Stimulated activated CD8-positive, alpha-beta memory T cell treated with anti-CD3 and anti-CD28 coated beads, Interleukin-7, amount 100 ng/mL, for 48 hours (primary cell): ENCODE measurements around the gene TSG101.

Source experiments
- DNase-seq, 2 donors: peaks; one replicate each; pipeline ENCODE4 v3.0.0-alpha.2; 2020; ENCODE audit warnings: low read depth in 1 of 2; ENCODE audit errors: extremely low read depth in 1 of 2

The TSG101 gene

GRCh38 chr11:18495271-18495670 lies 31.5 kb downstream of the TSG101 start:
- DNase-seq: no peak

- DNase-seq: no peak
Observed at GRCh38 chr11:18493310-18493709, 33.4 kb downstream of the TSG101 start.

- DNase-seq: no peak
Observed at GRCh38 chr11:18492888-18493287, 33.9 kb downstream of the TSG101 start.

DNA sequence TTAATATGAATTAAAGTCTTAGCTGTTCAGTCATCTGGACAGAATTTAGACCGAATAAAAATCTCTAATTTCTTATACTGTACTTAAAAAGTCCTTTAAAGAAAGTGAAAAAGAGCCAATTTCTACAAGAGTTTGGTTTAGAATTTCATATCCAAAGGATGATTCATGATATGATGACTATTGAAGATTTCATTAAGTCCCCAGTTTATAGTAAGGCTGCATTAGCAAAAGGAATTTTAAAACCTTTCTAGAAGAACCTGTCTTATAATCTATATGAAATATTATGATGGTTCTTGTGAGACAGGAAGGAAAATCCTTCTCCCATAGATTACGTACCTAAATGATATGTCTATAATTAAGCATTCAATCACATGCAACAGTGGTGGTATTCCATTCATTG lies 34.8 kb downstream of the TSG101 start:
- DNase-seq: no peak

GRCh38 chr11:18490736-18491485 lies 35.8 kb downstream of the TSG101 start:
- DNase-seq: no peak

DNA sequence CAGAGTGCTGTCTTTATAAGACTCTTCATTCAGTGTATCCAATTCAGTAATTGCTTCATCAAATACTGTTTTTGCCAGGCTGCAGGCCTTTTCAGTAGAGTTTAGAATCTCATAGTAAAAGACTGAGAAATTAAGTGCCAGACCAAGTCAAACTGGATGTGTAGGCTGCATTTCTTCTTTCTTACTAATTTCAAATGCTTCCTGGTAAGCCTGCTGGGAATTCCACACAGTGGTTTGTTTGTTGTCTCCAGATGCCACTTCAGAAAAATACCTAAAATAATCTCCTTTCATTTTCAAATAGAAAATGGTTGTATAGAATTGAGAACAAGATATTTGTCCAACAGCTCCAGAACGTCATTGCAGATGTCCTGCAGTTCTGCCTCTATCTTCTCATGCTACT lies 36.4 kb downstream of the TSG101 start:
- no peak for DNase-seq

DNA sequence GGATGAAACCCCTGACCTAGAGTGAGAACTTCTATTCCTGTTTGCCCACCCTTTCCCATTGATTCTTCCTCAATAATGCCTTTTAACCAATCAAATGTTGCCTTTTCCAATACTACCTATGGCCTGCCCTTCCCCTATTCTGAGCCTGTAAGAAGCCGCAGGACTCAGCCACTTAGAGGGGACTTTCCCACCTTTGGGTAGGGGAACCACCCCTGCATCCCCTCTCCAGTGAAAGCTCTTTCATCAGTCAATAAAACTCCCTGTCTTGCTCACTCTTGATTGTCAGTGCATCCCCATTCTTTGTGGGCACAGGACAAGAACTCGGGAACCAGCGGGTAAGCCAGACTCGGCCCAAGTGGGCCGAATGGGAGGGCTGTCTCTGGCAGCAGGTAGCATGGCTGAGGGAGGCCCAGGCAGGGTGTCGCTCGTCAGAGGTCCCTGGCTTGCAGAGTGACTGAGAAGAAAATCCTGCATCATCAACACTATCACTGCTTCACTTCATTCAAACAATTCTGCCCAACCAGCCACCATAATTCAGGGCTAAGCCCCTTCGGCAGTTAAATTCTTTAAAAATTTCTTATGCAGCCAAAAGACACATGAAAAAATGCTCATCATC lies 40.7 kb downstream of the TSG101 start:
- no peak for DNase-seq

GRCh38 chr11:18479063-18479462 lies 47.7 kb downstream of the TSG101 start:
- DNase-seq: no peak

DNA sequence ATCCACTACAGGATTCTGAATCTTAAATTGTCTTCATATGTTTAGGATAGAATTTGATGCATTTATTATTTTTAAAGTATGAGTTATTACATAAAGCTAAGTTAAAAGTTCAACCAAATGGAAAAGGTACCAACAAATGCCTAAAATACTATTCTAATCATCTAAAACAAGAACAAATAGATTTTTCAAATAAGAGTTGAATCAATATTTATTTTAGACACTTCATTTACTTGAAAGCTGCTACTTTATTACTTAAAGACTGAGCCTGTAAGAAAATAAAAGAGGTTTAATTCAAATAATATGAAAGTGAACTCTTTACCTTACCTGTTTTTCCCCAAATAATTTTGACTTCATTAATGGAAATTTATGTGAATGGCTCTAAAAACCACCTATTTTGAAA lies 54.2 kb downstream of the TSG101 start:
- no peak for DNase-seq

GRCh38 chr11:18471995-18472394 lies 54.7 kb downstream of the TSG101 start:
- DNase-seq: peak in 1 of 2 donors; percentile 11

GRCh38 chr11:18468961-18469360 lies 57.8 kb downstream of the TSG101 start:
- no peak for DNase-seq

DNA sequence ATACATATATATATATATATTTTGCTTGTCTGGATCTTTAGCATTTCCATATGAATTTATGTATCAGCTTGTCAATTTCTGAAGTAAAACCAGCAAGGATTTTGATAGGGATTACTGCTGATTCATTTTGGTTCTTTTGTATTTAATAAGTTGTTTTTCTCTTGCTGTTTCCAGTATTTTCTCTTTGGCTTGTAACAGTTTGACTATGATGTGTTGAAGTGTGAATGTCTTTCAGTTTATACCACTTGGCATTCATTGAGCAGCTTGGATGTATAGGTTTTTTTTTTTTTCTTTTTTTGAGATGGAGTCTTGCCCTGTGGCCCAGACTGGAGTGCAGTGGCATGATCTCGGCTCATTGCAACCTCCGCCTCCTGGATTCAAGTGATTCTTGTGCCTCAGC lies 58.7 kb downstream of the TSG101 start:
- DNase-seq: no peak

DNA sequence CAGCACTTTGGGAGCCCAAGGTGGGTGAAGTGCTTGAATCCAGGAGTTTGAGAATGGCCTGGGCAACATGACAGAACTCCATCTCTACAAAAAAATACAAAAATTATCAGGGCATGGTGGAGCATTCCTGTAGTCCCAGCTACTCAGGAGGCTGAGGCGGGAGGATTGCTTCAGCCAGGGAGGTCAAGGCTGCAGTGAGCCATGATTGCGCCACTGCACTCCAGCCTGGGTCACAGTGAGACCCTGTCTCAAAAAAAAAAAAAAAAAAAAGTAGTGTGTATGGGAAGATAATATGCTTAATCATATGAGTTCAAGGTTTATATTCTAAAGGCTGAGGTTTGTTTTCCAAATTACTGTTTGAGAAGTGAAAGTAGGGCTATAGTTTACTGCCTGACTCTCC lies 60.3 kb downstream of the TSG101 start:
- no peak for DNase-seq

- DNase-seq: no peak
Observed at GRCh38 chr11:18463439-18463838, 63.3 kb downstream of the TSG101 start.

- no peak for DNase-seq
Observed at GRCh38 chr11:18461909-18462308, 64.8 kb downstream of the TSG101 start.

- DNase-seq: no peak
Observed at GRCh38 chr11:18459634-18460033, 67.1 kb downstream of the TSG101 start.

- no peak for DNase-seq
Observed at GRCh38 chr11:18457450-18457849, 69.3 kb downstream of the TSG101 start.

GRCh38 chr11:18455686-18456372 lies 70.9 kb downstream of the TSG101 start, which contains the start of gene LDHAL6A:
LDHAL6A (plus strand) TSS chr11:18455856; CDS start chr11:18456681, 825 bp downstream.
- no peak for DNase-seq

DNA sequence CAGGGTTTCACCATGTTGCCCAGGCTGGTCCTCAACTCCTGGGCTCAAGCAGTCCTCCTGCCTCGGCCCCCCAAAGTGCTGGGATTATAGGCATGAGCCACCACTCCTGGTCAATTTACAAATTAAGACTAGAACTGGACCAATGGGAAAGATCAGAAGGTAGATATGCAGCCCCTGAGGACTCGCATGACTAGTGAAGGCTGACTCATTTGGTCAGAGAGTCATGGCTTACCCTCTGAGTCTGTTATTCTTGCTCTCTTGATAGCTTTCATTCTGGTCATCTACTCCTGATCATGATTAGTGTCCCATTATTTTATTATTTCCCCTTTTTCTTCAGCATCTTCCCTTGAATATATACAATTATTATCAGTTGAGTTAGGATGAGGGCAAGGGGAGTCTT lies 73.8 kb downstream of the TSG101 start:
- DNase-seq: no peak

DNA sequence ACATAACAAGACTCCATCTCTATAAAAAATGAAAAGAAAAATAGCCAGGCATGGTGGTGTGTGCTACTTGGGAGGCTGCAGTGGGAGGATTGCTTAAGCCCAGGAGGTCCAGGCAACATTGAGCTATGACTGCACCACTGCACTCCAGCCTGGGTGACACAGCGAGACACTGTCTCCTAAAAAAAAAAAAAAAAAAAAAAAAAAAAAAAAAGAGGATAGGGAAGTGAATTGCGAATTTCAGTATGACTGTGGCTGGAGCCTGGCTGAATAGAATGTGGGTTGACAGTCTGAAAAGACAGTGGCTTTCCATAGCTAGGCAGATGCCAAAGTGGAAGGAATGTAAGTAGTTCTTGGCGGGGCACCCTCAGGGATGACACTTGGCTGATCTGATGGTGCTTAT lies 77.5 kb downstream of the TSG101 start:
- DNase-seq: no peak

GRCh38 chr11:18438691-18439090 lies 88.1 kb downstream of the TSG101 start:
- no peak for DNase-seq
